Caco-2 (cell line): ENCODE data around the gene MBNL2. TPM values are rescaled to one million over a fixed set of nuclear protein-coding genes. Genes with fewer than 3 reads are reported as not detected.

Source experiments
- BruUV-seq: library from RNA; stranded (reverse); fragments of 400-500 nt; replicated peaks from 2 replicates; lab custom pipeline; 2021; lab: Mats Ljungman, UMichigan
- CTCF ChIA-PET: fragments of 300-600 bp; sonication (Branson Sonifier 250); formaldehyde crosslinking; loops from one replicate; lab custom pipeline; 2022; ENCODE audit warnings: antibody characterized with exemption; lab: Charles Lee
- POLR2A ChIA-PET: fragments of 300-600 bp; sonication (Branson Sonifier 250); formaldehyde crosslinking; loops from one replicate; lab custom pipeline; 2022; ENCODE audit warnings: antibody characterized with exemption; lab: Charles Lee
- DNase-seq, 2 experiments: peaks; one replicate each; pipeline versions ENCODE4 v3.0.0 to v3.0.0-alpha.2; 2020 to 2022
- H3K27me3 ChIP-seq: replicated peaks from 2 replicates; pipeline ENCODE4 v1.6.0; 2011; ENCODE audit warnings: low read length; ENCODE audit not compliant: control insufficient read depth, insufficient read depth
- H3K36me3 ChIP-seq: 2 replicates; pipeline ENCODE4 v1.5.1; 2011; ENCODE audit warnings: low read length; ENCODE audit not compliant: control insufficient read depth, insufficient read depth
- H3K4me1 ChIP-seq: fragments of 250-450 bp; sonication (Bioruptor Pico); 2 replicates; pipeline ENCODE4 v1.5.1; 2020; ENCODE audit warnings: mild to moderate bottlenecking
- H3K4me3 ChIP-seq: 2 replicates; pipeline ENCODE4 v1.5.1; 2011; ENCODE audit warnings: low read depth, mild to moderate bottlenecking, control low read depth, low read length
- H3K9me3 ChIP-seq: fragments of 250-450 bp; sonication (Bioruptor Pico); 2 replicates; pipeline ENCODE4 v1.5.1; 2020; ENCODE audit warnings: mild to moderate bottlenecking, moderate library complexity
- H3K27ac Mint-ChIP-seq: one replicate; pipeline ENCODE4 v1.8.0; 2022; ENCODE audit warnings: mixed read lengths; ENCODE audit not compliant: unreplicated experiment
- H3K27me3 Mint-ChIP-seq: one replicate; pipeline ENCODE4 v1.8.0; 2022; ENCODE audit warnings: mixed read lengths; ENCODE audit not compliant: insufficient read depth, unreplicated experiment
- H3K36me3 Mint-ChIP-seq: one replicate; pipeline ENCODE4 v1.8.0; 2022; ENCODE audit warnings: mild to moderate bottlenecking, mixed read lengths; ENCODE audit not compliant: insufficient read depth, unreplicated experiment
- H3K4me1 Mint-ChIP-seq: one replicate; pipeline ENCODE4 v1.8.0; 2022; ENCODE audit warnings: low read depth, mixed read lengths; ENCODE audit not compliant: unreplicated experiment
- H3K4me3 Mint-ChIP-seq: one replicate; pipeline ENCODE4 v1.8.0; 2022; ENCODE audit warnings: mild to moderate bottlenecking, moderate library complexity, mixed read lengths; ENCODE audit not compliant: unreplicated experiment
- H3K9me3 Mint-ChIP-seq: one replicate; pipeline ENCODE4 v1.8.0; 2022; ENCODE audit warnings: mixed read lengths; ENCODE audit not compliant: unreplicated experiment
- intact Hi-C: fragments of 100-400 bp; cut with micrococcal nuclease; formaldehyde crosslinking; loops from one replicate; pipeline ENCODE4 v1.10.0; 2022; ENCODE audit not compliant: unreplicated experiment
- total RNA-seq: library from RNA; stranded (reverse); gene quantifications from 2 replicates; pipeline ENCODE4 v1.2.3, GENCODE V29; 2022
- TF ChIP-seq, protein P1 (sequence below), 2 experiments: fragments of 200-600 bp in 1 of 2; IDR thresholded peaks; 1 replicate in 1 of 2; 2 replicates in 1 of 2; pipeline versions ENCODE4 v1.5.1 to v1.8.0; 2011 to 2022; ENCODE audit warnings: antibody characterized with exemption in 1 of 2, control low read depth in 1 of 2, inconsistent platforms in 1 of 2, low read depth in 1 of 2, low read length in 1 of 2, mild to moderate bottlenecking in 1 of 2, moderate library complexity in 1 of 2; ENCODE audit not compliant: insufficient read depth in 1 of 2, severe bottlenecking in 1 of 2, unreplicated experiment in 1 of 2

Gene MBNL2
- total RNA-seq, 1 experiment from 2014 or later: 41.6 TPM

DNA sequence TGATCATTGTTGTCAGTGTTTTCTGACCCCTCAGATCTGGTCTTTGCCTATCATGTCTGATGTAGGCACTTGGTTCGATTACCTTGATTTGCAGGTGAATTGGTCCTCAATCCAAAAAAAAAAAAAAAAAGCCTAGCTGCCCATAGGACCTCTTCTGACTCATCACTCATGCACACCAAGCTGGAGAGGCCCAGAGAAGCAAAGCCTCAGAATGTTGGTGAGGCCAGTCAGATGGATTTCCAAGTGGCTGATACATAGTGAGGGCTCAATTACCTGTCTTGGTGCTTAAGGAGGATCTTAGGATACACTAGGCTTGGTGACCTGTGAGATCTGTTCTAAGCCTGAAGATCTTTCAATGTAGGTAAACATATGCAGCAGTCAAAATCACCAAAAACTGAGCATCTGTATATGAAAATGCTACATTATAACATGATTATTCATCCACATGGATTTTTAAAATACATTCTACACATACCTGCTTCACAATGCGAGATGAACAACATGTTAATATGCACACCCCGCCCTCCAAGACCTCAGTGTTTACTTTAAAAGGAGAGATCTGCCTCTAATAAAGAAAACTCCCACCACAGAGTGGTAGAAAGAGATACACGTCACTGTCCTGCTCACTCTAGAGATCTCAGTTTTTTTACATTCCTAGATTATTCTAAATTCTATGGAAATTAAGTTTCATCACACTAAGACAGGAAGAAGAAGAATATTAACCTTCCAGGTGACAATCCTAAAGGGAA lies 132.0 kb downstream of the MBNL2 start:
- BruUV-seq: no TSS peak
- Mint-ChIP-seq H3K9me3 (no peaks in the 10 kb centered on the region), H3K27me3 (no peaks in the 10 kb centered on the region), H3K4me3 (no peak overlapping the region), H3K36me3 (peaks cover 58% of the 10 kb centered on the region), H3K4me1 (no peaks in the 10 kb centered on the region), H3K27ac (no peak overlapping the region)
- ChIA-PET CTCF (interaction anchor here (0.6 kb wide), 1 partner anchor 123 kb away, joined by 4 read pairs; no protein-coding TSS in a partner anchor), POLR2A (no interaction called here)
- H3K36me3 ChIP-seq: no peaks in the 10 kb centered on the region; the same call in 1 of the 2 replicates
- H3K4me1 ChIP-seq: peaks cover 6% of the 10 kb centered on the region; the same call in 1 of the 2 replicates
- intact Hi-C loops: no loop called here
- no peaks in the 10 kb centered on the region for H3K27me3 ChIP-seq
- no peak overlapping the region for H3K4me3 ChIP-seq
- no peaks in the 10 kb centered on the region for H3K9me3 ChIP-seq
- DNase-seq: no peak
- TF ChIP-seq, protein P1, sequence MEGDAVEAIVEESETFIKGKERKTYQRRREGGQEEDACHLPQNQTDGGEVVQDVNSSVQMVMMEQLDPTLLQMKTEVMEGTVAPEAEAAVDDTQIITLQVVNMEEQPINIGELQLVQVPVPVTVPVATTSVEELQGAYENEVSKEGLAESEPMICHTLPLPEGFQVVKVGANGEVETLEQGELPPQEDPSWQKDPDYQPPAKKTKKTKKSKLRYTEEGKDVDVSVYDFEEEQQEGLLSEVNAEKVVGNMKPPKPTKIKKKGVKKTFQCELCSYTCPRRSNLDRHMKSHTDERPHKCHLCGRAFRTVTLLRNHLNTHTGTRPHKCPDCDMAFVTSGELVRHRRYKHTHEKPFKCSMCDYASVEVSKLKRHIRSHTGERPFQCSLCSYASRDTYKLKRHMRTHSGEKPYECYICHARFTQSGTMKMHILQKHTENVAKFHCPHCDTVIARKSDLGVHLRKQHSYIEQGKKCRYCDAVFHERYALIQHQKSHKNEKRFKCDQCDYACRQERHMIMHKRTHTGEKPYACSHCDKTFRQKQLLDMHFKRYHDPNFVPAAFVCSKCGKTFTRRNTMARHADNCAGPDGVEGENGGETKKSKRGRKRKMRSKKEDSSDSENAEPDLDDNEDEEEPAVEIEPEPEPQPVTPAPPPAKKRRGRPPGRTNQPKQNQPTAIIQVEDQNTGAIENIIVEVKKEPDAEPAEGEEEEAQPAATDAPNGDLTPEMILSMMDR (IDR thresholded peaks at IDR 0.05; ENCODE audit: insufficient read depth in 1 of 2, low read depth in 1 of 2, low read length in 1 of 2, severe bottlenecking in 1 of 2, unreplicated experiment in 1 of 2): no peak

DNA sequence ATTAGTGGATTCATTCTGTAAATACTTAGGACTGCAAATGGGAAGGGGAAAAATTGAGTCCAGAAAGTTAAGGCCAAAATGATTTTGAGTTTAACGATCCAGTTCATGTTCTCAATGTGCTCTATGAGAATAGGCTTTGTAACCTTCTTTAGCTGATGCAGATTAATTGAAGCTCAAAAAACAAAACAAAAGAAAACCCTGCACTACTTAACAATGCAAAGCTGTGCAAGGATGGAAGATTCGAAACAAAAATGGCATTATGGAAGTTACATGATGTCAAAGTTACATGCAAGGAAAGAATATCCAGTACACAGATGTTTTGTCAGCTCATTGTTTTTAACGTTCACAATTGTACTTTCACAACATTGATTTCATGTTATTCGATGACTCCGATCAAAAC lies 132.7 kb downstream of the MBNL2 start:
- CTCF ChIA-PET: interaction anchor here (0.6 kb wide), 1 partner anchor 122 kb away, joined by 4 read pairs; no protein-coding TSS in a partner anchor
- no peak overlapping the region for H3K27ac Mint-ChIP-seq

DNA sequence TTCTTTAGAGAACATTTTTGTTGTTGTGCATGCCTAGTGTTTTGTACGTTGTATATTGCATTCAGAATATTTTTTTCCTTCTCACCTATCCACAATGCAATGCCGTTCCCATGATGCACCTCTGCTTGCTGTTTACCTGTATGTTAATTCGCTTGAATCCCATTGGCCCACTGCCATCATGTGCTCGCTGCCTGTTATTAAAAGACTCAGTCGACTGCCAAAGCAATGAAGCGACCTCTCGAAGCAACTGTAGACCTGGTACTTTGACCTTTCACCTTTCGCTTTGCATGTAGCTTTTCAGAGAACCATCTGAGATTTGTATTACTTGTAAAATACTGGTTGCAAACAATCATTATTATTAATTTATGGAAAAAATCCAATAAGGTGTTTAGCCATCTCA lies 134.5 kb downstream of the MBNL2 start:
- POLR2A ChIA-PET: no interaction called here
- intact Hi-C loops: no loop called here

More for the DNA sequence above, 132.7 kb downstream of the MBNL2 start:
- H3K4me1 ChIP-seq: peaks cover 6% of the 10 kb centered on the region; the same call in 1 of the 2 replicates
- TF ChIP-seq, protein P1 (IDR thresholded peaks at IDR 0.05; ENCODE audit: insufficient read depth in 1 of 2, low read depth in 1 of 2, low read length in 1 of 2, severe bottlenecking in 1 of 2, unreplicated experiment in 1 of 2): no peak
- no peaks in the 10 kb centered on the region for H3K4me1 Mint-ChIP-seq
- H3K9me3 ChIP-seq: no peaks in the 10 kb centered on the region
- DNase-seq: no peak
- peaks cover 57% of the 10 kb centered on the region for H3K36me3 Mint-ChIP-seq
- POLR2A ChIA-PET: no interaction called here
- no peaks in the 10 kb centered on the region for H3K27me3 ChIP-seq
- no peaks in the 10 kb centered on the region; the same call in 1 of the 2 replicates for H3K36me3 ChIP-seq
- no peak overlapping the region for H3K4me3 Mint-ChIP-seq
- no peak overlapping the region for H3K4me3 ChIP-seq
- no peaks in the 10 kb centered on the region for H3K27me3 Mint-ChIP-seq
- intact Hi-C loops: no loop called here
- BruUV-seq: no TSS peak
- no peaks in the 10 kb centered on the region for H3K9me3 Mint-ChIP-seq

More for the DNA sequence above, 134.5 kb downstream of the MBNL2 start:
- Mint-ChIP-seq H3K27me3 (no peaks in the 10 kb centered on the region), H3K27ac (no peak overlapping the region), H3K36me3 (peaks cover 54% of the 10 kb centered on the region), H3K4me1 (peaks cover 5% of the 10 kb centered on the region), H3K4me3 (no peak overlapping the region), H3K9me3 (no peaks in the 10 kb centered on the region)
- no TSS peak for BruUV-seq
- H3K9me3 ChIP-seq: no peaks in the 10 kb centered on the region
- H3K4me3 ChIP-seq: no peak overlapping the region
- DNase-seq: no peak
- H3K4me1 ChIP-seq: peaks cover 6% of the 10 kb centered on the region; the same call in 1 of the 2 replicates
- H3K36me3 ChIP-seq: peaks cover 4% of the 10 kb centered on the region
- TF ChIP-seq, protein P1 (IDR thresholded peaks at IDR 0.05; ENCODE audit: insufficient read depth in 1 of 2, low read depth in 1 of 2, low read length in 1 of 2, severe bottlenecking in 1 of 2, unreplicated experiment in 1 of 2): no peak
- H3K27me3 ChIP-seq: no peaks in the 10 kb centered on the region
- CTCF ChIA-PET: no interaction called here
